Endothelial cell of umbilical vein (primary cell): ENCODE measurements around the gene TACR1. TPM values are rescaled to one million over a fixed set of nuclear protein-coding genes. Genes with fewer than 3 reads are reported as not detected.

Source experiments
- BruUV-seq: library from RNA; stranded (reverse); fragments of 400-500 nt; replicated peaks from 2 replicates; lab custom pipeline; 2021; lab: Mats Ljungman, UMichigan
- CTCF ChIA-PET: fragments of 300-600, 350-600 bp; sonication (Branson Sonifier 250); formaldehyde crosslinking; loops from one replicate; lab custom pipeline; 2021; ENCODE audit warnings: antibody characterized with exemption, inconsistent platforms; lab: Charles Lee
- POLR2A ChIA-PET: fragments of 300-600, 350-600 bp; sonication (Branson Sonifier 250); formaldehyde crosslinking; loops from one replicate; lab custom pipeline; 2021; ENCODE audit warnings: antibody characterized with exemption, inconsistent platforms; lab: Charles Lee
- DNase-seq: peaks from one replicate; pipeline ENCODE4 v3.0.0-alpha.2; 2011; ENCODE audit warnings: low read depth, low spot score
- FAIRE-seq: peaks from 2 replicates; lab custom pipeline; 2011; peaks lifted over from hg19 to GRCh38; lab: Jason Lieb, UNC
- H2AFZ ChIP-seq: 2 replicates; pipeline ENCODE4 v1.6.0; 2012; ENCODE audit warnings: low read depth, low read length, control low read depth, inconsistent platforms
- H3K27ac ChIP-seq: 2 replicates; pipeline ENCODE4 v1.5.1; 2011; ENCODE audit warnings: low read depth, mild to moderate bottlenecking, control low read depth, low read length, moderate library complexity; ENCODE audit not compliant: insufficient read depth
- H3K27me3 ChIP-seq, 2 experiments: 2 replicates each; pipeline versions ENCODE4 v1.6.0 to v1.6.1; 2011; ENCODE audit warnings: low read length in 2 of 2, mixed read lengths in 1 of 2; ENCODE audit not compliant: control insufficient read depth in 2 of 2, insufficient read depth in 2 of 2
- H3K36me3 ChIP-seq, 2 experiments: 2 replicates in 1 of 2; 3 replicates in 1 of 2; pipeline ENCODE4 v1.5.1; 2011; ENCODE audit warnings: low read length in 2 of 2, mild to moderate bottlenecking in 1 of 2, moderate library complexity in 1 of 2; ENCODE audit not compliant: control insufficient read depth in 2 of 2, insufficient read depth in 2 of 2; ENCODE audit errors: extremely low read depth in 1 of 2
- H3K4me1 ChIP-seq: 3 replicates; pipeline ENCODE4 v1.5.1; 2011; ENCODE audit warnings: mild to moderate bottlenecking, low read length; ENCODE audit not compliant: control insufficient read depth, insufficient read depth; ENCODE audit errors: extremely low read depth
- H3K4me2 ChIP-seq: 2 replicates; pipeline ENCODE4 v1.6.1; 2011; ENCODE audit warnings: low read length, control low read depth, mixed read lengths; ENCODE audit not compliant: insufficient read depth
- H3K4me3 ChIP-seq, 3 experiments: fragments of 200-600 bp in 1 of 3; sonication (generic), shearing (Covaris generic) in 1 of 3; replicated peaks in 1 of 3; 2 replicates each; pipeline ENCODE4 v1.5.1; 2011 to 2016; ENCODE audit warnings: control low read depth in 3 of 3, low read length in 3 of 3, mild to moderate bottlenecking in 2 of 3, inconsistent platforms in 1 of 3, low read depth in 1 of 3, moderate library complexity in 1 of 3; ENCODE audit not compliant: insufficient read depth in 1 of 3
- H3K79me2 ChIP-seq: 2 replicates; pipeline ENCODE4 v1.6.0; 2012; ENCODE audit warnings: low read length, inconsistent platforms; ENCODE audit not compliant: control insufficient read depth, insufficient read depth
- H3K9ac ChIP-seq: replicated peaks from 2 replicates; pipeline ENCODE3; 2011; ENCODE audit warnings: low read length, control low read depth; ENCODE audit not compliant: insufficient read depth; ENCODE audit errors: extremely low read depth
- H3K9me1 ChIP-seq: replicated peaks from 3 replicates; pipeline ENCODE4 v1.6.0; 2011; ENCODE audit warnings: mild to moderate bottlenecking, low read length; ENCODE audit not compliant: control insufficient read depth, insufficient read depth; ENCODE audit errors: extremely low read depth
- H3K9me3 ChIP-seq: replicated peaks from 2 replicates; pipeline ENCODE4 v1.5.1; 2012; ENCODE audit warnings: low read length, inconsistent platforms; ENCODE audit not compliant: control insufficient read depth, insufficient read depth
- H4K20me1 ChIP-seq: replicated peaks from 2 replicates; pipeline ENCODE3; 2011; ENCODE audit warnings: mild to moderate bottlenecking, low read length; ENCODE audit not compliant: control insufficient read depth, insufficient read depth; ENCODE audit errors: extremely low read depth
- EZH2 ChIP-seq: IDR thresholded peaks from 2 replicates; pipeline ENCODE4 v1.6.1; 2012; ENCODE audit warnings: borderline replicate concordance, low read depth, mild to moderate bottlenecking, moderate library complexity, low read length, inconsistent platforms; ENCODE audit not compliant: severe bottlenecking
- FOS ChIP-seq: IDR thresholded peaks from 2 replicates; pipeline ENCODE4 v1.6.1; 2011; ENCODE audit warnings: mild to moderate bottlenecking, low read length, moderate library complexity, borderline replicate concordance; ENCODE audit not compliant: insufficient read depth
- GATA2 ChIP-seq: IDR thresholded peaks from 2 replicates; pipeline ENCODE4 v1.7.0; 2011; ENCODE audit warnings: low read depth, mild to moderate bottlenecking, moderate library complexity, mixed read lengths, low read length; ENCODE audit not compliant: insufficient read length, insufficient read depth
- JUN ChIP-seq: IDR thresholded peaks from 2 replicates; pipeline ENCODE4 v1.6.1; 2011; ENCODE audit warnings: borderline replicate concordance, low read depth; ENCODE audit not compliant: insufficient read length, insufficient read depth
- MAX ChIP-seq: IDR thresholded peaks from 2 replicates; pipeline ENCODE4 v1.6.1; 2011; ENCODE audit not compliant: insufficient read depth, insufficient read length
- MYC ChIP-seq: IDR thresholded peaks from one replicate; pipeline ENCODE4 v1.6.1; 2011; ENCODE audit warnings: mild to moderate bottlenecking, low read depth, low read length
- POLR2A ChIP-seq: IDR thresholded peaks from 2 replicates; pipeline ENCODE4 v1.6.1; 2012; ENCODE audit warnings: low read depth, mild to moderate bottlenecking, control low read depth, low read length
- POLR2AphosphoS5 ChIP-seq: IDR thresholded peaks from 2 replicates; pipeline ENCODE4 v1.6.1; 2012; ENCODE audit warnings: low read depth, mild to moderate bottlenecking, control low read depth, low read length, moderate library complexity; ENCODE audit not compliant: insufficient read depth
- dilution Hi-C: fragments of 300-500 bp; cut with MboI; formaldehyde crosslinking; loops from one replicate; pipeline ENCODE4 v1.15.0; 2019; ENCODE audit warnings: low sequenced_read_pairs; ENCODE audit not compliant: extremely low pct_ligation_motif_present
- intact Hi-C: fragments of 100-400 bp; cut with micrococcal nuclease; formaldehyde crosslinking; loops from one replicate; pipeline ENCODE4 v1.10.0; 2022
- polyA plus RNA-seq, 4 experiments: library from polyadenylated mRNA; depleted of rRNA in 3 of 4; stranded (reverse) in 3 of 4; unstranded in 1 of 4; fragments of >200 nt; gene quantifications; 2 replicates each; pipeline versions ENCODE4 v1.2.1 to v1.2.3, GENCODE V29; 2011 to 2012; ENCODE audit warnings: missing spikeins in 1 of 4
- total RNA-seq: library from RNA; stranded (reverse); gene quantifications from 2 replicates; pipeline ENCODE4 v1.2.3, GENCODE V29; 2021

The TACR1 gene
- total and polyA plus RNA-seq, 2 donors (not counting 3 experiments of a cell fraction or from before 2014, with no cell fraction given), result not detected

GRCh38 chr2:75025216-75025615, 174.1 kb downstream of the TACR1 start:
- Histone ChIP-seq H4K20me1 (no peaks in the 10 kb centered on the region), H3K9me1 (no peaks in the 10 kb centered on the region), H3K36me3 (no peaks in the 10 kb centered on the region), H2AFZ (no peak overlapping the region), H3K9ac (no peak overlapping the region), H3K4me2 (no peak overlapping the region), H3K27me3 (no peaks in the 10 kb centered on the region), H3K27ac (no peak overlapping the region), H3K4me3 (no peak overlapping the region), H3K9me3 (no peaks in the 10 kb centered on the region), H3K4me1 (no peaks in the 10 kb centered on the region), H3K79me2 (no peaks in the 10 kb centered on the region)
- TF ChIP-seq POLR2AphosphoS5 (no peak), MYC (no peak), POLR2A (no peak), EZH2 (no peak), JUN (no peak), FOS (no peak), MAX (no peak), GATA2 (no peak)
- intact Hi-C loops, result no loop called here
- no peak for FAIRE-seq
- POLR2A ChIA-PET, result no interaction called here
- CTCF ChIA-PET, result interaction anchor here (1.6 kb wide), 1 partner anchor 9 kb away, joined by 3 read pairs; no protein-coding TSS in a partner anchor
- no peak for DNase-seq
- dilution Hi-C loops, result no loop called here
- BruUV-seq, result no TSS peak
